Endothelial cell of umbilical vein (primary cell): ENCODE results near the gene ITGA1. TPM values are rescaled to one million over a fixed set of nuclear protein-coding genes. Genes with fewer than 3 reads are reported as not detected.

Experiments
- BruUV-seq: library from RNA; stranded (reverse); fragments of 400-500 nt; replicated peaks from 2 replicates; lab custom pipeline; 2021; lab: Mats Ljungman, UMichigan
- CTCF ChIA-PET: fragments of 300-600, 350-600 bp; sonication (Branson Sonifier 250); formaldehyde crosslinking; loops from one replicate; lab custom pipeline; 2021; ENCODE audit warnings: antibody characterized with exemption, inconsistent platforms; lab: Charles Lee
- POLR2A ChIA-PET: fragments of 300-600, 350-600 bp; sonication (Branson Sonifier 250); formaldehyde crosslinking; loops from one replicate; lab custom pipeline; 2021; ENCODE audit warnings: antibody characterized with exemption, inconsistent platforms; lab: Charles Lee
- DNase-seq: peaks from one replicate; pipeline ENCODE4 v3.0.0-alpha.2; 2011; ENCODE audit warnings: low read depth, low spot score
- FAIRE-seq: peaks from 2 replicates; lab custom pipeline; 2011; peaks lifted over from hg19 to GRCh38; lab: Jason Lieb, UNC
- H2AFZ ChIP-seq: 2 replicates; pipeline ENCODE4 v1.6.0; 2012; ENCODE audit warnings: low read depth, low read length, control low read depth, inconsistent platforms
- H3K27ac ChIP-seq: 2 replicates; pipeline ENCODE4 v1.5.1; 2011; ENCODE audit warnings: low read depth, mild to moderate bottlenecking, control low read depth, low read length, moderate library complexity; ENCODE audit not compliant: insufficient read depth
- H3K27me3 ChIP-seq, 2 experiments: 2 replicates each; pipeline versions ENCODE4 v1.6.0 to v1.6.1; 2011; ENCODE audit warnings: low read length in 2 of 2, mixed read lengths in 1 of 2; ENCODE audit not compliant: control insufficient read depth in 2 of 2, insufficient read depth in 2 of 2
- H3K36me3 ChIP-seq, 2 experiments: 2 replicates in 1 of 2; 3 replicates in 1 of 2; pipeline ENCODE4 v1.5.1; 2011; ENCODE audit warnings: low read length in 2 of 2, mild to moderate bottlenecking in 1 of 2, moderate library complexity in 1 of 2; ENCODE audit not compliant: control insufficient read depth in 2 of 2, insufficient read depth in 2 of 2; ENCODE audit errors: extremely low read depth in 1 of 2
- H3K4me1 ChIP-seq: 3 replicates; pipeline ENCODE4 v1.5.1; 2011; ENCODE audit warnings: mild to moderate bottlenecking, low read length; ENCODE audit not compliant: control insufficient read depth, insufficient read depth; ENCODE audit errors: extremely low read depth
- H3K4me2 ChIP-seq: 2 replicates; pipeline ENCODE4 v1.6.1; 2011; ENCODE audit warnings: low read length, control low read depth, mixed read lengths; ENCODE audit not compliant: insufficient read depth
- H3K4me3 ChIP-seq, 3 experiments: fragments of 200-600 bp in 1 of 3; sonication (generic), shearing (Covaris generic) in 1 of 3; replicated peaks in 1 of 3; 2 replicates each; pipeline ENCODE4 v1.5.1; 2011 to 2016; ENCODE audit warnings: control low read depth in 3 of 3, low read length in 3 of 3, mild to moderate bottlenecking in 2 of 3, inconsistent platforms in 1 of 3, low read depth in 1 of 3, moderate library complexity in 1 of 3; ENCODE audit not compliant: insufficient read depth in 1 of 3
- H3K79me2 ChIP-seq: 2 replicates; pipeline ENCODE4 v1.6.0; 2012; ENCODE audit warnings: low read length, inconsistent platforms; ENCODE audit not compliant: control insufficient read depth, insufficient read depth
- H3K9ac ChIP-seq: replicated peaks from 2 replicates; pipeline ENCODE3; 2011; ENCODE audit warnings: low read length, control low read depth; ENCODE audit not compliant: insufficient read depth; ENCODE audit errors: extremely low read depth
- H3K9me1 ChIP-seq: replicated peaks from 3 replicates; pipeline ENCODE4 v1.6.0; 2011; ENCODE audit warnings: mild to moderate bottlenecking, low read length; ENCODE audit not compliant: control insufficient read depth, insufficient read depth; ENCODE audit errors: extremely low read depth
- H3K9me3 ChIP-seq: replicated peaks from 2 replicates; pipeline ENCODE4 v1.5.1; 2012; ENCODE audit warnings: low read length, inconsistent platforms; ENCODE audit not compliant: control insufficient read depth, insufficient read depth
- H4K20me1 ChIP-seq: replicated peaks from 2 replicates; pipeline ENCODE3; 2011; ENCODE audit warnings: mild to moderate bottlenecking, low read length; ENCODE audit not compliant: control insufficient read depth, insufficient read depth; ENCODE audit errors: extremely low read depth
- EZH2 ChIP-seq: IDR thresholded peaks from 2 replicates; pipeline ENCODE4 v1.6.1; 2012; ENCODE audit warnings: borderline replicate concordance, low read depth, mild to moderate bottlenecking, moderate library complexity, low read length, inconsistent platforms; ENCODE audit not compliant: severe bottlenecking
- FOS ChIP-seq: IDR thresholded peaks from 2 replicates; pipeline ENCODE4 v1.6.1; 2011; ENCODE audit warnings: mild to moderate bottlenecking, low read length, moderate library complexity, borderline replicate concordance; ENCODE audit not compliant: insufficient read depth
- GATA2 ChIP-seq: IDR thresholded peaks from 2 replicates; pipeline ENCODE4 v1.7.0; 2011; ENCODE audit warnings: low read depth, mild to moderate bottlenecking, moderate library complexity, mixed read lengths, low read length; ENCODE audit not compliant: insufficient read length, insufficient read depth
- JUN ChIP-seq: IDR thresholded peaks from 2 replicates; pipeline ENCODE4 v1.6.1; 2011; ENCODE audit warnings: borderline replicate concordance, low read depth; ENCODE audit not compliant: insufficient read length, insufficient read depth
- MAX ChIP-seq: IDR thresholded peaks from 2 replicates; pipeline ENCODE4 v1.6.1; 2011; ENCODE audit not compliant: insufficient read depth, insufficient read length
- MYC ChIP-seq: IDR thresholded peaks from one replicate; pipeline ENCODE4 v1.6.1; 2011; ENCODE audit warnings: mild to moderate bottlenecking, low read depth, low read length
- POLR2A ChIP-seq: IDR thresholded peaks from 2 replicates; pipeline ENCODE4 v1.6.1; 2012; ENCODE audit warnings: low read depth, mild to moderate bottlenecking, control low read depth, low read length
- POLR2AphosphoS5 ChIP-seq: IDR thresholded peaks from 2 replicates; pipeline ENCODE4 v1.6.1; 2012; ENCODE audit warnings: low read depth, mild to moderate bottlenecking, control low read depth, low read length, moderate library complexity; ENCODE audit not compliant: insufficient read depth
- dilution Hi-C: fragments of 300-500 bp; cut with MboI; formaldehyde crosslinking; loops from one replicate; pipeline ENCODE4 v1.15.0; 2019; ENCODE audit warnings: low sequenced_read_pairs; ENCODE audit not compliant: extremely low pct_ligation_motif_present
- intact Hi-C: fragments of 100-400 bp; cut with micrococcal nuclease; formaldehyde crosslinking; loops from one replicate; pipeline ENCODE4 v1.10.0; 2022
- polyA plus RNA-seq, 4 experiments: library from polyadenylated mRNA; depleted of rRNA in 3 of 4; stranded (reverse) in 3 of 4; unstranded in 1 of 4; fragments of >200 nt; gene quantifications; 2 replicates each; pipeline versions ENCODE4 v1.2.1 to v1.2.3, GENCODE V29; 2011 to 2012; ENCODE audit warnings: missing spikeins in 1 of 4
- total RNA-seq: library from RNA; stranded (reverse); gene quantifications from 2 replicates; pipeline ENCODE4 v1.2.3, GENCODE V29; 2021
- TF ChIP-seq, protein P1 (sequence below), 2 donors: IDR thresholded peaks; 1 replicate in 1 of 2; 2 replicates in 1 of 2; pipeline ENCODE4 v1.5.1; 2011; ENCODE audit warnings: low read length in 2 of 2, mild to moderate bottlenecking in 2 of 2, moderate library complexity in 2 of 2, control low read depth in 1 of 2, inconsistent platforms in 1 of 2, low read depth in 1 of 2; ENCODE audit not compliant: insufficient read depth in 1 of 2; ENCODE audit errors: extremely low read depth in 1 of 2

The ITGA1 gene
- total and polyA plus RNA-seq, 2 donors (not counting 3 experiments of a cell fraction or from before 2014, with no cell fraction given) = 0.65 to 1.9 TPM

- no TSS peak for BruUV-seq
- H3K79me2 ChIP-seq = no peaks in the 10 kb centered on the region
- peaks cover 20% of the 10 kb centered on the region for H3K4me1 ChIP-seq
- H3K4me3 ChIP-seq = peak overlapping the region in 1 of 3 experiments; percentile 44
- intact Hi-C loops (loop anchor here (2.0 kb wide), 1 partner anchor 36 kb away; no protein-coding TSS in a partner anchor), dilution Hi-C loops (no loop called here)
- CTCF ChIA-PET = interaction anchor here (1.2 kb wide), 1 partner anchor 144 kb away, joined by 3 read pairs; no protein-coding TSS in a partner anchor
- H3K36me3 ChIP-seq = no peaks in the 10 kb centered on the region
- H3K9me3 ChIP-seq = no peaks in the 10 kb centered on the region
- POLR2A ChIA-PET = no interaction called here
- peak; percentile 70 for FAIRE-seq
- peak overlapping the region; percentile 73 for H3K4me2 ChIP-seq
- peak overlapping the region; percentile 32 for H3K9ac ChIP-seq
- H3K27me3 ChIP-seq = no peaks in the 10 kb centered on the region
- no peaks in the 10 kb centered on the region for H4K20me1 ChIP-seq
- peak; percentile 76 for DNase-seq
- peak overlapping the region; percentile 83 for H2AFZ ChIP-seq
- H3K27ac ChIP-seq = peak overlapping the region; percentile 48
- no peak for TF ChIP-seq POLR2A
- TF ChIP-seq, protein P1, sequence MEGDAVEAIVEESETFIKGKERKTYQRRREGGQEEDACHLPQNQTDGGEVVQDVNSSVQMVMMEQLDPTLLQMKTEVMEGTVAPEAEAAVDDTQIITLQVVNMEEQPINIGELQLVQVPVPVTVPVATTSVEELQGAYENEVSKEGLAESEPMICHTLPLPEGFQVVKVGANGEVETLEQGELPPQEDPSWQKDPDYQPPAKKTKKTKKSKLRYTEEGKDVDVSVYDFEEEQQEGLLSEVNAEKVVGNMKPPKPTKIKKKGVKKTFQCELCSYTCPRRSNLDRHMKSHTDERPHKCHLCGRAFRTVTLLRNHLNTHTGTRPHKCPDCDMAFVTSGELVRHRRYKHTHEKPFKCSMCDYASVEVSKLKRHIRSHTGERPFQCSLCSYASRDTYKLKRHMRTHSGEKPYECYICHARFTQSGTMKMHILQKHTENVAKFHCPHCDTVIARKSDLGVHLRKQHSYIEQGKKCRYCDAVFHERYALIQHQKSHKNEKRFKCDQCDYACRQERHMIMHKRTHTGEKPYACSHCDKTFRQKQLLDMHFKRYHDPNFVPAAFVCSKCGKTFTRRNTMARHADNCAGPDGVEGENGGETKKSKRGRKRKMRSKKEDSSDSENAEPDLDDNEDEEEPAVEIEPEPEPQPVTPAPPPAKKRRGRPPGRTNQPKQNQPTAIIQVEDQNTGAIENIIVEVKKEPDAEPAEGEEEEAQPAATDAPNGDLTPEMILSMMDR (IDR thresholded peaks at IDR 0.05; ENCODE audit: extremely low read depth in 1 of 2, insufficient read depth in 1 of 2, low read depth in 1 of 2, low read length in 2 of 2) = peak in 1 of 2 donors; percentile 2
- no peaks in the 10 kb centered on the region for H3K9me1 ChIP-seq
Observed at GRCh38 chr5:52837068-52837467, 49.4 kb downstream of the ITGA1 start.

DNA sequence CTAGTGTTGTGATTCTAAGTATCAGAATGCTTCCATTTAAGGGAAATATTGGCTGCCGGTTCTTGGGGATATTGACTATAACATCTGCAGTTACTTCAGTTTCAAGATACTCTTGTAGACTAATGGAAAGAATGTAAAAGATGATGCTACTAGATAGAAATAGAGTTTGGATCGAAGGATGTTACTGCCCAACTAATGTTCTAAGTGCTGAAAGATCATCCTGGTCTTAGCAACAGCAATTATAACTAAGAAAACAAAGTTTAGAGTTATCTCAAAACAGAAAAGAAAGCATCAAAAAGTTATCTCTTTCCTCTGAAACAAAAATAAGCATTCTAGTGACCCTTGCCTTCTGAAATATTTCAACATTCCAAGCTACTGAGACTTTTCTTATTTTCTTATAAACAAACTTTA is 49.9 kb downstream of the ITGA1 start:
- ChIA-PET POLR2A (no interaction called here), CTCF (interaction anchor here (0.8 to 1.5 kb wide), 2 partner anchors 76 to 78 kb away, joined by 3 to 4 read pairs; no protein-coding TSS in a partner anchor)
- H4K20me1 ChIP-seq = no peaks in the 10 kb centered on the region
- H3K4me3 ChIP-seq = no peak overlapping the region
- no TSS peak for BruUV-seq
- H3K4me2 ChIP-seq = peak overlapping the region; percentile 73
- DNase-seq (no peak), FAIRE-seq (no peak)
- dilution Hi-C loops (no loop called here), intact Hi-C loops (loop anchor here (2.0 kb wide), 1 partner anchor 37 kb away; no protein-coding TSS in a partner anchor)
- no peaks in the 10 kb centered on the region for H3K79me2 ChIP-seq
- H3K9me3 ChIP-seq = no peaks in the 10 kb centered on the region
- no peaks in the 10 kb centered on the region for H3K36me3 ChIP-seq
- H3K9me1 ChIP-seq = no peaks in the 10 kb centered on the region
- no peak overlapping the region for H3K9ac ChIP-seq
- no peaks in the 10 kb centered on the region for H3K27me3 ChIP-seq
- H3K27ac ChIP-seq = peak overlapping the region; percentile 48
- H3K4me1 ChIP-seq = peaks cover 20% of the 10 kb centered on the region
- TF ChIP-seq, protein P1 (IDR thresholded peaks at IDR 0.05; ENCODE audit: extremely low read depth in 1 of 2, insufficient read depth in 1 of 2, low read depth in 1 of 2, low read length in 2 of 2) = no peak
- TF ChIP-seq GATA2 (no peak), EZH2 (no peak), POLR2AphosphoS5 (no peak), MYC (no peak), MAX (no peak), JUN (no peak), POLR2A (no peak), FOS (no peak)
- H2AFZ ChIP-seq = peak overlapping the region; percentile 83
